ENCODE data around the gene FAM209B. TPM values are rescaled to one million over a fixed set of nuclear protein-coding genes. Genes with fewer than 3 reads are reported as not detected.

Gene FAM209B
- total RNA-seq, 1 experiment from 2014 or later = not detected

Other genes starting within 250 kb of the FAM209B start
- 3.5 and 4.4 TPM in 2 replicates for gene FAM210B, start 174.3 kb upstream of the FAM209B start, total RNA-seq (2014; rRNA removed; shearing (Covaris generic))
- gene AURKA, start 141.0 kb upstream of the FAM209B start, total RNA-seq (2014; rRNA removed; shearing (Covaris generic)) = 75.4 and 94.1 TPM in 2 replicates
- gene CSTF1, start 140.6 kb upstream of the FAM209B start, total RNA-seq (2014; rRNA removed; shearing (Covaris generic)) = 44.9 and 49.0 TPM in 2 replicates
- gene CASS4, start 121.0 kb upstream of the FAM209B start, total RNA-seq (2014; rRNA removed; shearing (Covaris generic)) = 0.05 TPM in 1 of 2 replicates, not detected in the other
- 77.0 and 86.0 TPM in 2 replicates for gene RTF2, start 64.6 kb upstream of the FAM209B start, total RNA-seq (2014; rRNA removed; shearing (Covaris generic))
- 0.13 and 0.83 TPM in 2 replicates for gene FAM209A, start 8.5 kb upstream of the FAM209B start, total RNA-seq (2014; rRNA removed; shearing (Covaris generic))
- 0.16 TPM in 1 of 2 replicates, not detected in the other for gene TFAP2C, start 96.1 kb downstream of the FAM209B start, total RNA-seq (2014; rRNA removed; shearing (Covaris generic))